SU-DHL-6 (cell line): Measurements from ENCODE around the gene SLC22A24.

Experiments used
- H2AFZ ChIP-seq: fragments of 200-600 bp; sonication (generic); 2 replicates; pipeline ENCODE4 v1.6.1; 2014; ENCODE audit warnings: low read depth, mild to moderate bottlenecking, moderate library complexity, mixed read lengths, antibody characterized with exemption, low read length; ENCODE audit not compliant: severe bottlenecking
- H3F3A ChIP-seq: fragments of 200-600 bp; shearing (Covaris generic); 2 replicates; pipeline ENCODE4 v1.6.0; 2016; ENCODE audit warnings: antibody characterized with exemption, mild to moderate bottlenecking; ENCODE audit not compliant: insufficient read depth
- H3K27ac ChIP-seq: fragments of 200-600 bp; sonication (generic); 2 replicates; pipeline ENCODE4 v1.5.1; 2016; ENCODE audit warnings: low read depth, mild to moderate bottlenecking, low read length, moderate library complexity, mixed read lengths
- H3K27me3 ChIP-seq: fragments of 200-600 bp; sonication (generic), shearing (Covaris generic); 2 replicates; pipeline ENCODE4 v1.6.0; 2014; ENCODE audit warnings: mild to moderate bottlenecking, low read length
- H3K36me3 ChIP-seq: fragments of 200-600 bp; sonication (generic); 2 replicates; pipeline ENCODE4 v1.6.1; 2014; ENCODE audit warnings: mild to moderate bottlenecking, low read length, mixed read lengths
- H3K4me2 ChIP-seq: fragments of 300-600, 200-600 bp; shearing (Covaris generic), sonication (generic); 2 replicates; pipeline ENCODE4 v1.6.0; 2014; ENCODE audit warnings: low read length, low read depth, mild to moderate bottlenecking; ENCODE audit not compliant: poor library complexity, severe bottlenecking
- H3K4me3 ChIP-seq: fragments of 200-600 bp; sonication (generic); 2 replicates; pipeline ENCODE4 v1.5.1; 2014; ENCODE audit warnings: antibody characterized with exemption, low read length, mild to moderate bottlenecking, mixed read lengths; ENCODE audit not compliant: insufficient read depth, poor library complexity, severe bottlenecking
- H3K79me2 ChIP-seq: fragments of 200-600 bp; sonication (generic); 2 replicates; pipeline ENCODE4 v1.6.1; 2014; ENCODE audit warnings: mild to moderate bottlenecking, low read length, moderate library complexity; ENCODE audit not compliant: insufficient read depth
- H3K9ac ChIP-seq: fragments of 200-600 bp; sonication (generic); 2 replicates; pipeline ENCODE4 v1.7.0; 2014; ENCODE audit warnings: mild to moderate bottlenecking, low read length
- H3K9me2 ChIP-seq: fragments of 200-600 bp; sonication (generic); replicated peaks from 2 replicates; pipeline ENCODE4 v1.6.1; 2014; ENCODE audit warnings: low read length; ENCODE audit not compliant: insufficient read depth
- H3K9me3 ChIP-seq: fragments of 200-600 bp; sonication (generic); 2 replicates; pipeline ENCODE4 v1.6.1; 2014; ENCODE audit warnings: low read length, mixed read lengths; ENCODE audit not compliant: insufficient read depth
- H4K20me1 ChIP-seq: fragments of 200-600 bp; sonication (generic); 2 replicates; pipeline ENCODE4 v1.6.1; 2014; ENCODE audit warnings: low read depth, mild to moderate bottlenecking, antibody characterized with exemption, low read length, moderate library complexity, mixed read lengths
- CTCF ChIP-seq: fragments of 200-600 bp; sonication (generic); IDR thresholded peaks from one replicate; pipeline ENCODE4 v1.5.1; 2017; ENCODE audit warnings: antibody characterized with exemption, mild to moderate bottlenecking, low read length, moderate library complexity; ENCODE audit not compliant: insufficient read depth, poor library complexity, severe bottlenecking
- EZH2phosphoT487 ChIP-seq: fragments of 200-600 bp; sonication (generic), shearing (Covaris generic); conservative IDR thresholded peaks from 2 replicates; pipeline ENCODE4 v1.6.1; 2018; ENCODE audit warnings: mild to moderate bottlenecking, antibody characterized with exemption, low read length, moderate library complexity, mixed read lengths

SLC22A24 gene

GRCh38 chr11:63177872-63178271 lies 33.9 kb upstream of the SLC22A24 start:
- H3K9ac ChIP-seq: no peak overlapping the region
- no peaks in the 10 kb centered on the region for H4K20me1 ChIP-seq
- H3K4me2 ChIP-seq: no peak overlapping the region
- no peaks in the 10 kb centered on the region for H3K9me3 ChIP-seq
- no peak for TF ChIP-seq CTCF
- no peak for TF ChIP-seq EZH2phosphoT487
- H3K9me2 ChIP-seq: no peaks in the 10 kb centered on the region
- no peaks in the 10 kb centered on the region for H3F3A ChIP-seq
- no peak overlapping the region for H3K27ac ChIP-seq
- H3K27me3 ChIP-seq: 0 out of 2 replicates have a peak, but pooled peaks cover 3% of the 10 kb centered on the region
- no peaks in the 10 kb centered on the region for H3K36me3 ChIP-seq
- no peaks in the 10 kb centered on the region for H3K79me2 ChIP-seq
- no peak overlapping the region for H3K4me3 ChIP-seq
- H2AFZ ChIP-seq: no peak overlapping the region

- Histone ChIP-seq H3K27ac (no peak overlapping the region), H3F3A (no peaks in the 10 kb centered on the region), H3K27me3 (no peaks in the 10 kb centered on the region), H3K79me2 (no peaks in the 10 kb centered on the region), H3K4me2 (no peak overlapping the region), H4K20me1 (no peaks in the 10 kb centered on the region), H2AFZ (no peak overlapping the region), H3K9ac (no peak overlapping the region), H3K9me3 (no peaks in the 10 kb centered on the region), H3K36me3 (no peaks in the 10 kb centered on the region), H3K4me3 (no peak overlapping the region), H3K9me2 (no peaks in the 10 kb centered on the region)
- TF ChIP-seq CTCF (no peak), EZH2phosphoT487 (no peak)
These were observed 21.8 kb upstream of the SLC22A24 start for GRCh38 chr11:63165706-63166310.

- H3K27me3 ChIP-seq: no peaks in the 10 kb centered on the region
- no peaks in the 10 kb centered on the region for H3K9me3 ChIP-seq
- H3K36me3 ChIP-seq: no peaks in the 10 kb centered on the region
- no peak overlapping the region for H3K4me3 ChIP-seq
- H3K79me2 ChIP-seq: no peaks in the 10 kb centered on the region
- H3F3A ChIP-seq: no peaks in the 10 kb centered on the region
- no peaks in the 10 kb centered on the region for H3K9me2 ChIP-seq
- H4K20me1 ChIP-seq: no peaks in the 10 kb centered on the region
- no peak for TF ChIP-seq CTCF
- TF ChIP-seq EZH2phosphoT487: no peak
- H3K4me2 ChIP-seq: no peak overlapping the region
- H2AFZ ChIP-seq: no peak overlapping the region
- no peak overlapping the region for H3K9ac ChIP-seq
- H3K27ac ChIP-seq: no peak overlapping the region
These were observed 11.8 kb upstream of the SLC22A24 start for GRCh38 chr11:63155794-63156193.
